ENCODE measurements around the gene APCDD1L.
"Not testable (repeated sequence)": the region's sequence is repeated elsewhere in the genome, so short reads cannot be mapped to it uniquely, and the experiment has no call there.

The APCDD1L gene

GRCh38 chr20:58436868-58437645, 78.1 kb downstream of the APCDD1L start:
- DNase-seq: no peak

GRCh38 chr20:58435237-58435636, 80.0 kb downstream of the APCDD1L start:
- DNase-seq: no peak

GRCh38 chr20:58434326-58434725, 80.9 kb downstream of the APCDD1L start:
- DNase-seq: no peak

GRCh38 chr20:58433759-58434158, 81.4 kb downstream of the APCDD1L start:
- DNase-seq: no peak

GRCh38 chr20:58433029-58433647, 82.1 kb downstream of the APCDD1L start:
- no peak for DNase-seq

GRCh38 chr20:58432186-58432954, 82.8 kb downstream of the APCDD1L start:
- DNase-seq: no peak

- no peak for DNase-seq
Observed at GRCh38 chr20:58431134-58431533, 84.1 kb downstream of the APCDD1L start.

- DNase-seq: no peak
Observed at GRCh38 chr20:58429303-58429702, 85.9 kb downstream of the APCDD1L start.

GRCh38 chr20:58428364-58428763, 86.8 kb downstream of the APCDD1L start:
- no peak for DNase-seq

- DNase-seq: not testable (repeated sequence)
Observed at GRCh38 chr20:58427571-58427970, 87.6 kb downstream of the APCDD1L start.

- no peak for DNase-seq
Observed at GRCh38 chr20:58424218-58424969, 90.8 kb downstream of the APCDD1L start.

- DNase-seq: no peak
Observed at GRCh38 chr20:58421497-58421850, 93.7 kb downstream of the APCDD1L start.

GRCh38 chr20:58420798-58421496, 94.3 kb downstream of the APCDD1L start:
- no peak for DNase-seq

GRCh38 chr20:58418949-58419748, 96.0 kb downstream of the APCDD1L start:
- no peak for DNase-seq

GRCh38 chr20:58417438-58417837, 97.8 kb downstream of the APCDD1L start:
- no peak for DNase-seq

GRCh38 chr20:58416835-58417234, 98.4 kb downstream of the APCDD1L start:
- DNase-seq: no peak

- DNase-seq: no peak
Observed at GRCh38 chr20:58416057-58416456, 99.1 kb downstream of the APCDD1L start.

GRCh38 chr20:58414786-58415185, 100.4 kb downstream of the APCDD1L start:
- DNase-seq: not testable (repeated sequence)

- not testable (repeated sequence) for DNase-seq
Observed at GRCh38 chr20:58414216-58414615, 101.0 kb downstream of the APCDD1L start.

Measured in activated CD4-positive, CD25-positive, alpha-beta regulatory T cell treated with anti-CD3 and anti-CD28 coated beads, Interleukin-2, amount 50 U/mL, for 72 hours (primary cell).